Testis (tissue), 3 donors: ENCODE results near the gene MRPL37. TPM values are rescaled to one million over a fixed set of nuclear protein-coding genes. Genes with fewer than 3 reads are reported as not detected.

Experiments
- DNase-seq: peaks from one replicate; pipeline ENCODE4 v3.0.0-alpha.2; 2019
- H3K27ac ChIP-seq, 2 donors: fragments of 200-600 bp; sonication (generic); one replicate each; pipeline ENCODE4 v1.5.1; 2019
- H3K27me3 ChIP-seq: fragments of 200-600 bp; sonication (generic); one replicate; pipeline ENCODE4 v1.5.1; 2019
- H3K36me3 ChIP-seq: fragments of 200-600 bp; sonication (generic); one replicate; pipeline ENCODE4 v1.5.1; 2017; ENCODE audit warnings: low read depth; ENCODE audit errors: missing control alignments
- H3K4me1 ChIP-seq: fragments of 200-600 bp; sonication (generic); one replicate; pipeline ENCODE4 v1.5.1; 2019
- H3K4me3 ChIP-seq, 2 donors: fragments of 200-600 bp; sonication (generic); one replicate each; pipeline ENCODE4 v1.5.1; 2017 to 2019
- H3K9me3 ChIP-seq: fragments of 200-600 bp; sonication (generic); one replicate; pipeline ENCODE4 v1.5.1; 2017
- POLR2A ChIP-seq: fragments of 450-650 bp; IDR thresholded peaks from one replicate; pipeline ENCODE4 v1.6.1; 2017; ENCODE audit warnings: antibody characterized with exemption, mild to moderate bottlenecking, moderate library complexity
- WGBS, 2 donors: methylation state at CpG; one replicate each; pipeline ENCODE4 v1.1.5; 2018; 5-methylcytosine and 5-hydroxymethylcytosine counted together
- intact Hi-C: fragments of 100-400 bp; cut with DNase I; formaldehyde crosslinking; loops from one replicate; pipeline ENCODE4 v1.15.1; 2023; ENCODE audit warnings: low total_unique reads
- polyA plus RNA-seq: library from polyadenylated mRNA; stranded (reverse); fragments of 350-450 nt; fragmentation: Illumina TruSeq; extraction: RNeasy Lipid Tissue Mini Kit (QIAGEN cat#74804); gene quantifications from one replicate; pipeline ENCODE4 v1.2.3, GENCODE V29; 2014; ENCODE audit warnings: low read depth, low replicate concordance; ENCODE audit not compliant: insufficient read depth
- total RNA-seq, 2 donors: library from RNA; depleted of rRNA; stranded (reverse); fragments of >200 nt; gene quantifications; one replicate each; pipeline ENCODE4 v1.2.3, GENCODE V29; 2016
- TF ChIP-seq, protein P1 (sequence below), 3 experiments: fragments of 450-650 bp in 2 of 3; fragments of 200-600 bp in 1 of 3; sonication (generic) in 1 of 3; IDR thresholded peaks; one replicate each; pipeline ENCODE4 v1.5.1; 2016 to 2019; ENCODE audit warnings: antibody characterized with exemption in 3 of 3, mild to moderate bottlenecking in 2 of 3, moderate library complexity in 1 of 3

The MRPL37 gene
- total and polyA plus RNA-seq, 3 donors from 2014 or later: 74.2 to 91.4 (median 89.1) TPM

GRCh38 chr1:54249819-54250435 is 50.0 kb downstream of the MRPL37 start:
- peak; percentile 63 for DNase-seq
- no peaks in the 10 kb centered on the region for H3K27me3 ChIP-seq
- no peak overlapping the region for H3K4me3 ChIP-seq
- no peaks in the 10 kb centered on the region for H3K9me3 ChIP-seq
- H3K27ac ChIP-seq: peak overlapping the region; percentile 59 to 62
- intact Hi-C loops: no loop called here
- WGBS, 2 donors: 49 to 61% methylated on average over 9 of the region's 9 CpGs
- TF ChIP-seq, protein P1, sequence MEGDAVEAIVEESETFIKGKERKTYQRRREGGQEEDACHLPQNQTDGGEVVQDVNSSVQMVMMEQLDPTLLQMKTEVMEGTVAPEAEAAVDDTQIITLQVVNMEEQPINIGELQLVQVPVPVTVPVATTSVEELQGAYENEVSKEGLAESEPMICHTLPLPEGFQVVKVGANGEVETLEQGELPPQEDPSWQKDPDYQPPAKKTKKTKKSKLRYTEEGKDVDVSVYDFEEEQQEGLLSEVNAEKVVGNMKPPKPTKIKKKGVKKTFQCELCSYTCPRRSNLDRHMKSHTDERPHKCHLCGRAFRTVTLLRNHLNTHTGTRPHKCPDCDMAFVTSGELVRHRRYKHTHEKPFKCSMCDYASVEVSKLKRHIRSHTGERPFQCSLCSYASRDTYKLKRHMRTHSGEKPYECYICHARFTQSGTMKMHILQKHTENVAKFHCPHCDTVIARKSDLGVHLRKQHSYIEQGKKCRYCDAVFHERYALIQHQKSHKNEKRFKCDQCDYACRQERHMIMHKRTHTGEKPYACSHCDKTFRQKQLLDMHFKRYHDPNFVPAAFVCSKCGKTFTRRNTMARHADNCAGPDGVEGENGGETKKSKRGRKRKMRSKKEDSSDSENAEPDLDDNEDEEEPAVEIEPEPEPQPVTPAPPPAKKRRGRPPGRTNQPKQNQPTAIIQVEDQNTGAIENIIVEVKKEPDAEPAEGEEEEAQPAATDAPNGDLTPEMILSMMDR (IDR thresholded peaks at IDR 0.05): no peak
- no peak for TF ChIP-seq POLR2A
- H3K36me3 ChIP-seq: no peaks in the 10 kb centered on the region
- H3K4me1 ChIP-seq: peaks cover 26% of the 10 kb centered on the region

DNA sequence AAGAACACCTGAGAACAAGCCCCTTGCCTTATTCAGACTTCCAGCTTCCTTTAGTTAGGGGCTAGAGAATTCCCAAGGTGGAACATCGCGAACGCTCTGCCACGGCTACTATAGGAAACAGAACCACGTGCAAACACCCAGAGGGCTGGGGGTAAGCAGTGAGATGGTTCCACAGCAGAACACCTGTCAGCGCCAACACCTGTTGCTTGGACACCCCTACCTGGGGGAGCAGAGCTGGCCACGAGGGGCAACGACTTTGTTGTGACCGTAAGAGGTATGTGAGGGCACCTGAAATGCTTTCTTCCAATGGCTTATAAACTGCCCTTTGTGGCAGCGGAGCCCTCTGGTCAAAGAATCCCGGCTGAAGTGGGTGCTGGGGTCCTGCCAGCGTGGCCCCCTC is 50.7 kb downstream of the MRPL37 start:
- no peaks in the 10 kb centered on the region for H3K27me3 ChIP-seq
- WGBS, 2 donors: 81 to 89% methylated on average over 11 to 12 of the region's 12 CpGs
- intact Hi-C loops: no loop called here
- no peak for TF ChIP-seq POLR2A
- TF ChIP-seq, protein P1 (IDR thresholded peaks at IDR 0.05): no peak
- no peak overlapping the region for H3K4me3 ChIP-seq
- peak overlapping the region; percentile 59 to 62 for H3K27ac ChIP-seq
- no peaks in the 10 kb centered on the region for H3K36me3 ChIP-seq
- no peak for DNase-seq
- no peaks in the 10 kb centered on the region for H3K9me3 ChIP-seq
- peaks cover 23% of the 10 kb centered on the region for H3K4me1 ChIP-seq

- H3K36me3 ChIP-seq: no peaks in the 10 kb centered on the region
- 79 to 83% methylated on average over 11 of the region's 11 CpGs for WGBS, 2 donors
- H3K27ac ChIP-seq: peak overlapping the region in 1 of 2 donors; percentile 24
- H3K9me3 ChIP-seq: no peaks in the 10 kb centered on the region
- H3K27me3 ChIP-seq: no peaks in the 10 kb centered on the region
- intact Hi-C loops: no loop called here
- H3K4me1 ChIP-seq: peaks cover 20% of the 10 kb centered on the region
- TF ChIP-seq, protein P1 (IDR thresholded peaks at IDR 0.05): no peak
- no peak for TF ChIP-seq POLR2A
- no peak overlapping the region for H3K4me3 ChIP-seq
- DNase-seq: no peak
These were observed 52.5 kb downstream of the MRPL37 start for GRCh38 chr1:54252371-54252936.

GRCh38 chr1:54253480-54253879 is 53.5 kb downstream of the MRPL37 start:
- DNase-seq: no peak
- H3K4me1 ChIP-seq: peaks cover 20% of the 10 kb centered on the region
- H3K9me3 ChIP-seq: no peaks in the 10 kb centered on the region
- no peak for TF ChIP-seq POLR2A
- TF ChIP-seq, protein P1 (IDR thresholded peaks at IDR 0.05): no peak
- intact Hi-C loops: no loop called here
- H3K27me3 ChIP-seq: no peaks in the 10 kb centered on the region
- H3K27ac ChIP-seq: no peak overlapping the region
- 74 to 87% methylated on average over 5 of the region's 5 CpGs for WGBS, 2 donors
- H3K36me3 ChIP-seq: no peaks in the 10 kb centered on the region
- H3K4me3 ChIP-seq: no peak overlapping the region

GRCh38 chr1:54254055-54254454 is 54.1 kb downstream of the MRPL37 start:
- Histone ChIP-seq H3K9me3 (no peaks in the 10 kb centered on the region), H3K27me3 (no peaks in the 10 kb centered on the region), H3K4me1 (peaks cover 20% of the 10 kb centered on the region), H3K27ac (no peak overlapping the region), H3K36me3 (no peaks in the 10 kb centered on the region), H3K4me3 (no peak overlapping the region)
- WGBS, 2 donors: 26 to 53% methylated on average over 10 of the region's 10 CpGs
- DNase-seq: no peak
- TF ChIP-seq, protein P1 (IDR thresholded peaks at IDR 0.05): no peak
- no peak for TF ChIP-seq POLR2A
- intact Hi-C loops: no loop called here
